Heart left ventricle (tissue), 16 donors: ENCODE results near the gene VAX1. TPM values are rescaled to one million over a fixed set of nuclear protein-coding genes. Genes with fewer than 3 reads are reported as not detected.

Source experiments
- ATAC-seq, 4 donors: fragments of 200-7000 bp; cut with Tn5 transposase; one replicate each; pipeline ENCODE4 v1.9.1; 2020 to 2022; ENCODE audit warnings: moderate library complexity in 4 of 4, mild to moderate bottlenecking in 3 of 4, moderate number of reproducible peaks in 1 of 4
- DNase-seq, 5 donors: peaks; one replicate each; pipeline ENCODE4 v3.0.0-alpha.2; 2020
- H3K27ac ChIP-seq, 12 donors: fragments of 200-600 bp; sonication (generic) in 4 of 12; one replicate each; pipeline versions ENCODE4 v1.5.0 to v1.8.0; 2016 to 2022; ENCODE audit warnings: mild to moderate bottlenecking in 2 of 12
- H3K27me3 ChIP-seq, 9 donors: fragments of 200-600 bp; sonication (generic) in 2 of 9; one replicate each; pipeline versions ENCODE4 v1.5.1 to v1.8.0; 2016 to 2022; ENCODE audit warnings: mild to moderate bottlenecking in 3 of 9
- H3K36me3 ChIP-seq, 9 donors: fragments of 200-600 bp; sonication (generic) in 2 of 9; one replicate each; pipeline versions ENCODE4 v1.5.0 to v1.8.0; 2018 to 2022; ENCODE audit warnings: mild to moderate bottlenecking in 2 of 9
- H3K4me1 ChIP-seq, 12 donors: fragments of 200-600 bp; sonication (generic) in 4 of 12; one replicate each; pipeline versions ENCODE4 v1.5.0 to v1.8.0; 2016 to 2022; ENCODE audit warnings: mild to moderate bottlenecking in 3 of 12
- H3K4me3 ChIP-seq, 12 donors: fragments of 200-600 bp; sonication (generic) in 4 of 12; one replicate each; pipeline versions ENCODE4 v1.5.0 to v1.8.0; 2017 to 2022; ENCODE audit warnings: mild to moderate bottlenecking in 9 of 12, moderate library complexity in 4 of 12
- H3K9me3 ChIP-seq, 12 donors: fragments of 200-600 bp; sonication (generic) in 4 of 12; one replicate each; pipeline versions ENCODE4 v1.5.0 to v1.8.0; 2016 to 2022; ENCODE audit warnings: mild to moderate bottlenecking in 1 of 12
- CTCF ChIP-seq, 12 donors: fragments of 200-600 bp; sonication (generic) in 4 of 12; IDR thresholded peaks; one replicate each; pipeline versions ENCODE4 v1.5.0 to v1.8.0; 2018 to 2022; ENCODE audit warnings: antibody characterized with exemption in 12 of 12, mild to moderate bottlenecking in 5 of 12
- POLR2A ChIP-seq, 2 donors: fragments of 450-650 bp; IDR thresholded peaks; one replicate each; pipeline ENCODE4 v1.6.1; 2017; ENCODE audit warnings: antibody characterized with exemption in 2 of 2, mild to moderate bottlenecking in 2 of 2, moderate library complexity in 2 of 2
- WGBS, 4 donors: extraction: QIAGEN DNeasy Blood & Tissue Kit in 2 of 4; methylation state at CpG; one replicate each; pipeline versions ENCODE4 v1.1.5 to v1.1.7; 2013 to 2018; 5-methylcytosine and 5-hydroxymethylcytosine counted together
- intact Hi-C, 10 donors: fragments of 100-400 bp; cut with DNase I; formaldehyde crosslinking; loops; one replicate each; pipeline versions ENCODE4 v1.11.1 to v1.14.2; 2022
- polyA plus RNA-seq, 2 donors: library from polyadenylated mRNA; stranded (reverse); fragments of 200-250 nt; gene quantifications; one replicate each; pipeline ENCODE4 v1.2.3, GENCODE V29; 2013
- total RNA-seq, 9 donors: library from RNA; depleted of rRNA in 2 of 9; stranded (reverse); fragments of >200 nt in 2 of 9; fragmentation: NEBNext Ultra II Directional in 3 of 9; extraction: Animal tissue kit (Norgen Biotek cat#: 25700) in 3 of 9; gene quantifications; one replicate each; pipeline versions ENCODE4 v1.1.0 to v1.2.4, GENCODE V29; 2016 to 2023
- donor health status: ischemic (EF 13 %, LVEDD 7.1; RV severe dilation, severe dysfunction).
- donor health status: healthy with polysubstance abuse.
- donor health status: DM: no; HTN: yes; CAD: no.
- donor health status: DM: no; HTN: no; CAD: no.
- donor health status: ischemic (EF 25% LVEDD 6.9; RV normal size, moderate dysfunction).
- donor health status: ischemic (EF 25% LVEDD 5.7; RV mildly dilated, moderate dysfunction).
- donor health status: healthy.
- donor health status: DM: yes; HTN: yes; CAD: no.
- donor health status: ischemic (EF 35%, LVEDD 5.7; RV mildly dilated, moderate dysfunction).
- donor health status: nonischemic (EF 11% LVEDD 7.7; RV severe dilation, severe dysfunction).
- donor health status: DM: yes; HTN: yes; CAD: no.
- donor health status: PGD.
- donor health status: ischemic (EF 29% LVEDD 5.4; RV normal size, mild dysfunction).
- donor health status: nonischemic (EF 23%, LVEDD 6.1; RV moderate dilation, normal function).

The VAX1 gene
- total and polyA plus RNA-seq, 11 donors: not detected

DNA sequence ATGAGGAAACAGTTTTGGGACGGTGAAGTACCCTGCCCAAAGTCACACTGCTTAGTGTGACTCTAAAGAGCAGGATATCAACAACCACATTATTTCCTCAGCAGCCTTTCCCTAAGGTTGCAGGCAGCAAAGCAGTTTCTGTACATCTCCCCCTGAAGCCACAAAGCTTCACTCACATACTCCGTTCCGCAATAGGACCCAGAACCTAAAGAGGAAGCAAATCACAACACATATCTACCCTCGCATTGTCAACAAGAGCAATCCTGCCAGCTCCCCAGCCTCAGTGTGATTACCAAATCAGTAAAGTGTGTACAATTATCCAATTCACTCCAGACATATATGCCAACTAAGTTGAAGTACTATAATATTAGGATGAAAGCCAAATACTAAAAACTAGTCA lies 30.8 kb downstream of the VAX1 start:
- TF ChIP-seq CTCF (IDR thresholded peaks at IDR 0.05): no peak
- no peak for TF ChIP-seq POLR2A (IDR thresholded peaks at IDR 0.05)
- Histone ChIP-seq H3K27me3 (peaks cover 0 to 11% (median 0%) of the 10 kb centered on the region in 9 donors), H3K27ac (no peak overlapping the region), H3K4me3 (no peak overlapping the region), H3K36me3 (no peaks in the 10 kb centered on the region), H3K4me1 (no peaks in the 10 kb centered on the region), H3K9me3 (no peaks in the 10 kb centered on the region)
- 42 to 54% (median 46%) methylated on average over 4 of the region's 4 CpGs for WGBS, 4 donors
- no peak for DNase-seq
- no peak for ATAC-seq
- intact Hi-C loops: no loop called here

- H3K36me3 ChIP-seq: no peaks in the 10 kb centered on the region
- no peak for ATAC-seq
- no peak overlapping the region for H3K4me3 ChIP-seq
- DNase-seq: no peak
- no peaks in the 10 kb centered on the region for H3K9me3 ChIP-seq
- no peaks in the 10 kb centered on the region for H3K4me1 ChIP-seq
- no peak overlapping the region for H3K27ac ChIP-seq
- WGBS, 4 donors: 75 to 83% (median 80%) methylated on average over 9 of the region's 9 CpGs
- TF ChIP-seq CTCF (IDR thresholded peaks at IDR 0.05): no peak
- no peak for TF ChIP-seq POLR2A (IDR thresholded peaks at IDR 0.05)
- peaks cover 0 to 13% (median 4%) of the 10 kb centered on the region in 9 donors for H3K27me3 ChIP-seq
- intact Hi-C loops: no loop called here
Measured at GRCh38 chr10:117096599-117097201, 41.4 kb downstream of the VAX1 start.

GRCh38 chr10:117094856-117095255 lies 43.2 kb downstream of the VAX1 start:
- DNase-seq (no peak), ATAC-seq (no peak)
- Histone ChIP-seq H3K4me3 (no peak overlapping the region), H3K27me3 (peaks cover 0 to 13% (median 4%) of the 10 kb centered on the region in 9 donors), H3K36me3 (no peaks in the 10 kb centered on the region), H3K27ac (no peak overlapping the region), H3K4me1 (no peaks in the 10 kb centered on the region), H3K9me3 (no peaks in the 10 kb centered on the region)
- intact Hi-C loops: no loop called here
- WGBS, 4 donors: 51 to 62% (median 57%) methylated on average over 9 of the region's 9 CpGs
- TF ChIP-seq CTCF (IDR thresholded peaks at IDR 0.05): no peak
- TF ChIP-seq POLR2A (IDR thresholded peaks at IDR 0.05): no peak

DNA sequence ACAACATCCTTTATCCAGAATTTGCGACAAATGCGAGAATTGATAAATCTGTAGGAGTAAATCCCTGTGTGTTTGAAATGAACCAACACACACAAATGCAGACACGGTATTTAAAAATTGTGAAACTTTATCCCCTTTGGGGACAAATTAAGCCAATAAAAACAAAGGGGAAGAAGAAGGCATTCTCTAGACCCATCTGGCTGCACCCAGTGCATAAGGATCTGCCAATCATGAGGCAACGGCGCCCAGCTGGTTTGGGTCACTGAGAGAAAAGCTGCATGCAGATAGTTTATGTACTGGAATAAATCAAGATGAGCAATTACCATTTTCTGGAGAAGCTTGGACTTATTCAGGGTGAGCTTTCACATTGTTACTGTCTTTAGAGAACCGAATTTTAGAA lies 45.7 kb downstream of the VAX1 start:
- intact Hi-C loops: no loop called here
- H3K36me3 ChIP-seq: no peaks in the 10 kb centered on the region
- DNase-seq (no peak), ATAC-seq (no peak)
- H3K4me3 ChIP-seq: no peak overlapping the region
- 78 to 85% (median 83%) methylated on average over 6 of the region's 6 CpGs for WGBS, 4 donors
- H3K9me3 ChIP-seq: no peaks in the 10 kb centered on the region
- TF ChIP-seq POLR2A (IDR thresholded peaks at IDR 0.05): no peak
- no peak overlapping the region for H3K27ac ChIP-seq
- no peaks in the 10 kb centered on the region for H3K4me1 ChIP-seq
- H3K27me3 ChIP-seq: peaks cover 0 to 18% (median 5%) of the 10 kb centered on the region in 9 donors

DNA sequence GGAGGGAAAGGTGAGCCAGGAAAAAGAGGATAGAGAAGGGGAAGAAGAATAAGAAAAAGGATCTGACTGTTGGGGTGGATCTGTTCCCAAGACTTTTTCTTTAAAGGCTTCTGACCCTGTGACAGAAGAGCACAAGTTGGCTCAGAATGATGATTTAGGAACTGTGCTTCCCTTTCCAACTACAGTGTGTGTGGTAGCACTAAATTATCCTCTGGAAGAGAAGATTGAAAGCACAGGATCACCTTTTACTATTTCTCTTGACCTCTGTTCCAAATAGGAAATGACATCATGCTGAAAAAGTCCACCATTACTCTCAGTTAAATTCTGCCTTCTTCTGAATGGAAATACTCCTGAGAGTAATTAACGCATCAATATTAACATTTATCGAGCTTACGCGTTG lies 47.2 kb downstream of the VAX1 start:
- Histone ChIP-seq H3K4me1 (no peaks in the 10 kb centered on the region), H3K4me3 (no peak overlapping the region), H3K36me3 (no peaks in the 10 kb centered on the region), H3K9me3 (no peaks in the 10 kb centered on the region), H3K27me3 (peaks cover 0 to 29% (median 5%) of the 10 kb centered on the region in 9 donors), H3K27ac (no peak overlapping the region)
- ATAC-seq (no peak), DNase-seq (no peak)
- intact Hi-C loops: no loop called here
- 88 to 94% (median 89%) methylated on average over 4 of the region's 4 CpGs for WGBS, 4 donors
- TF ChIP-seq POLR2A (IDR thresholded peaks at IDR 0.05) (no peak), CTCF (IDR thresholded peaks at IDR 0.05) (no peak)
